H1 (cell line): ENCODE data around the gene PDK3.

Experiments used
- CTCF ChIP-seq, 3 experiments: IDR thresholded peaks; 1 replicate in 2 of 3; 2 replicates in 1 of 3; pipeline versions ENCODE4 v1.5.1 to v1.6.1; 2011; ENCODE audit warnings: low read length in 3 of 3, mild to moderate bottlenecking in 3 of 3, inconsistent platforms in 2 of 3, low read depth in 1 of 3, moderate library complexity in 1 of 3; ENCODE audit not compliant: insufficient read depth in 1 of 3; ENCODE audit errors: control extremely low read depth in 1 of 3
- SIN3A ChIP-seq, 2 experiments: IDR thresholded peaks in 1 of 2; conservative IDR thresholded peaks in 1 of 2; 2 replicates each; pipeline ENCODE4 v1.6.1; 2011 to 2012; ENCODE audit warnings: low read length in 2 of 2, improper control_type of control experiment in 1 of 2, low read depth in 1 of 2, mild to moderate bottlenecking in 1 of 2

- TF ChIP-seq SIN3A (conservative IDR thresholded peaks at IDR 0.05 in 1 of 2, IDR thresholded peaks at IDR 0.05 in 1 of 2; ENCODE audit: low read depth in 1 of 2, low read length in 2 of 2): no peak
- TF ChIP-seq CTCF (IDR thresholded peaks at IDR 0.05; ENCODE audit: control extremely low read depth in 1 of 3, insufficient read depth in 1 of 3, low read depth in 1 of 3, low read length in 3 of 3): no peak
These were observed 38.0 kb upstream of the PDK3 start for GRCh38 chrX:24426921-24427746.
